ENCODE data around the gene PSMD4.

GRCh38 chr1:151242442-151242841 lies 12.1 kb upstream of the PSMD4 start:
- no peak for TF ChIP-seq EZH2 (IDR thresholded peaks at IDR 0.05)
- no peak for TF ChIP-seq POLR2AphosphoS5 (IDR thresholded peaks at IDR 0.05; ENCODE audit: borderline replicate concordance, low read depth, low read length)
- no peak for TF ChIP-seq FOXP2 (optimal IDR thresholded peaks at IDR 0.05; ENCODE audit: control extremely low read depth, extremely low read length, insufficient read depth)
